HepG2 (cell line): Measurements from ENCODE around the gene IL18RAP. TPM values are rescaled to one million over a fixed set of nuclear protein-coding genes. Genes with fewer than 3 reads are reported as not detected.

ENCODE experiments used
- ATAC-seq: fragments of 200-7000 bp; cut with Tn5 transposase; 3 replicates; pipeline ENCODE4 v1.9.1; 2020; ENCODE audit warnings: mild to moderate bottlenecking, moderate library complexity
- BruUV-seq: library from RNA; stranded (reverse); fragments of 400-500 nt; replicated peaks from 2 replicates; lab custom pipeline; 2021; lab: Mats Ljungman, UMichigan
- CTCF ChIA-PET: fragments of 300-600 bp; formaldehyde crosslinking; extraction: SDS; loops from one replicate; lab custom pipeline; 2021; ENCODE audit warnings: low total read pairs, inconsistent platforms, low intra/inter-chr PET ratio; lab: Yijun Ruan, JAX
- POLR2A ChIA-PET: fragments of 350-600 bp; sonication (Branson Sonifier 250); formaldehyde crosslinking; loops from one replicate; lab custom pipeline; 2020; ENCODE audit warnings: antibody characterized with exemption, inconsistent platforms; lab: Yijun Ruan, JAX
- DNase-seq: peaks from one replicate; pipeline ENCODE4 v3.0.0-alpha.2; 2015; ENCODE audit warnings: low spot score
- FAIRE-seq: peaks from 3 replicates; lab custom pipeline; 2011; peaks lifted over from hg19 to GRCh38; lab: Jason Lieb, UNC
- H2AFZ ChIP-seq: one replicate; pipeline ENCODE4 v1.6.1; 2011; ENCODE audit warnings: low read length, inconsistent platforms
- H3K27ac ChIP-seq: fragments of 300-600 bp; 3 replicates; pipeline ENCODE4 v1.8.0; 2011; ENCODE audit warnings: mixed run types, mild to moderate bottlenecking, mixed read lengths, low read length, inconsistent platforms; ENCODE audit not compliant: insufficient read depth; ENCODE audit errors: extremely low read length
- H3K27me3 ChIP-seq, 2 experiments: fragments of 200-600 bp in 1 of 2; 2 replicates in 1 of 2; 3 replicates in 1 of 2; pipeline versions ENCODE4 v1.6.0 to v1.8.0; 2011; ENCODE audit warnings: low read length in 2 of 2, mild to moderate bottlenecking in 2 of 2, moderate library complexity in 2 of 2, inconsistent platforms in 1 of 2; ENCODE audit not compliant: insufficient read depth in 2 of 2, control insufficient read depth in 1 of 2
- H3K36me3 ChIP-seq, 2 experiments: fragments of 200-600 bp in 1 of 2; replicated peaks in 1 of 2; 2 replicates in 1 of 2; 3 replicates in 1 of 2; pipeline versions ENCODE4 v1.5.1 to v1.8.0; 2011; ENCODE audit warnings: low read length in 2 of 2, inconsistent platforms in 1 of 2; ENCODE audit not compliant: insufficient read depth in 2 of 2, control insufficient read depth in 1 of 2
- H3K4me1 ChIP-seq: 2 replicates; pipeline ENCODE4 v1.5.1; 2012; ENCODE audit warnings: low read length, inconsistent platforms; ENCODE audit not compliant: insufficient read depth
- H3K4me2 ChIP-seq: 2 replicates; pipeline ENCODE4 v1.6.0; 2011; ENCODE audit warnings: low read depth, low read length, inconsistent platforms
- H3K4me3 ChIP-seq, 3 experiments: fragments of 200-600 bp in 1 of 3; sonication (generic), shearing (Covaris generic) in 1 of 3; replicated peaks in 1 of 3; 2 replicates each; pipeline ENCODE4 v1.5.1; 2011 to 2016; ENCODE audit warnings: low read length in 3 of 3, inconsistent platforms in 2 of 3, low read depth in 2 of 3, mild to moderate bottlenecking in 2 of 3, control low read depth in 1 of 3, mixed read lengths in 1 of 3; ENCODE audit not compliant: insufficient read depth in 1 of 3
- H3K79me2 ChIP-seq: one replicate; pipeline ENCODE4 v1.6.1; 2011; ENCODE audit warnings: low read length, inconsistent platforms; ENCODE audit not compliant: insufficient read depth
- H3K9ac ChIP-seq: 2 replicates; pipeline ENCODE4 v1.6.0; 2011; ENCODE audit warnings: mild to moderate bottlenecking, low read depth, low read length, inconsistent platforms; ENCODE audit not compliant: insufficient read depth
- H3K9me3 ChIP-seq: 2 replicates; pipeline ENCODE4 v1.5.1; 2012; ENCODE audit warnings: mild to moderate bottlenecking, low read length
- H4K20me1 ChIP-seq: 2 replicates; pipeline ENCODE4 v1.6.0; 2011; ENCODE audit warnings: inconsistent platforms, mild to moderate bottlenecking, low read length, moderate library complexity; ENCODE audit not compliant: insufficient read depth
- BCL3 ChIP-seq: sonication (generic); formaldehyde crosslinking; IDR thresholded peaks from 2 replicates; pipeline ENCODE4 v1.5.1; 2020; ENCODE audit warnings: mild to moderate bottlenecking, missing genetic modification reagents, moderate library complexity
- FOXA1 ChIP-seq, 2 experiments: fragments of 450-650 bp in 1 of 2; sonication (generic) in 1 of 2; formaldehyde crosslinking in 1 of 2; IDR thresholded peaks; 2 replicates each; pipeline versions ENCODE4 v1.4.0 to v1.6.1; 2016 to 2020; ENCODE audit warnings: missing genetic modification reagents in 1 of 2
- LBX2 ChIP-seq: sonication (generic); formaldehyde crosslinking; IDR thresholded peaks from 2 replicates; pipeline ENCODE4 v1.5.0; 2020; ENCODE audit warnings: missing genetic modification reagents, mild to moderate bottlenecking, borderline replicate concordance
- MEF2D ChIP-seq: sonication (generic); formaldehyde crosslinking; IDR thresholded peaks from 2 replicates; pipeline ENCODE4 v1.5.1; 2020; ENCODE audit warnings: mild to moderate bottlenecking, missing genetic modification reagents
- ZFP41 ChIP-seq: sonication (generic); formaldehyde crosslinking; IDR thresholded peaks from 2 replicates; pipeline ENCODE4 v1.4.0; 2020; ENCODE audit warnings: mild to moderate bottlenecking, missing genetic modification reagents, borderline replicate concordance
- ZMYM3 ChIP-seq: sonication (generic); formaldehyde crosslinking; IDR thresholded peaks from 2 replicates; pipeline ENCODE4 v1.5.1; 2020; ENCODE audit warnings: mild to moderate bottlenecking, missing genetic modification reagents
- ZNF205 ChIP-seq: IDR thresholded peaks from 2 replicates; pipeline ENCODE4 v1.6.1; 2018; ENCODE audit warnings: missing biosample characterization, missing genetic modification reagents
- WGBS: methylation state at CpG from one replicate; pipeline ENCODE4 v1.1.6; 2017; ENCODE audit warnings: low lambda C conversion rate; 5-methylcytosine and 5-hydroxymethylcytosine counted together
- in situ Hi-C: cut with HindIII; loops from 2 replicates; pipeline ENCODE4 v1.10.0; 2017; ENCODE audit warnings: low pct_unique_long_range_greater_than_20kb; ENCODE audit not compliant: extremely low pct_ligation_motif_present
- intact Hi-C: fragments of 100-400 bp; cut with micrococcal nuclease; formaldehyde crosslinking; loops from one replicate; pipeline ENCODE4 v1.10.0; 2022; ENCODE audit not compliant: unreplicated experiment
- polyA plus RNA-seq, 8 experiments: library from polyadenylated mRNA; depleted of rRNA in 3 of 8; stranded (reverse) in 7 of 8; unstranded in 1 of 8; fragments of >200 nt; fragmentation: Illumina TruSeq in 4 of 8; extraction: Trizol in 4 of 8; gene quantifications; 2 replicates each; pipeline versions ENCODE4 v1.2.1 to v1.2.3, GENCODE V29; 2011 to 2016; ENCODE audit warnings: low read depth in 4 of 8, missing spikeins in 1 of 8, mixed read lengths in 1 of 8; ENCODE audit not compliant: insufficient read depth in 1 of 8
- total RNA-seq, 5 experiments: library from RNA; depleted of rRNA; stranded (reverse); fragments of >200 nt; fragmentation: Illumina TruSeq; extraction: Trizol; gene quantifications; 2 replicates each; pipeline ENCODE4 v1.2.3, GENCODE V29; 2016; ENCODE audit warnings: low read depth in 1 of 5

The IL18RAP gene
- total and polyA plus RNA-seq, 2 of the 13 experiments (the other 11 are each of a cell fraction or from before 2014, with no cell fraction given): 0.05 TPM; not detected in 1

- H3K4me2 ChIP-seq: no peak overlapping the region
- BruUV-seq: no TSS peak
- 0% methylated on average over 2 of the region's 2 CpGs for WGBS
- no peak overlapping the region for H3K9ac ChIP-seq
- ChIA-PET POLR2A (no interaction called here), CTCF (no interaction called here)
- no peak overlapping the region for H2AFZ ChIP-seq
- H3K27ac ChIP-seq: no peak overlapping the region
- in situ Hi-C loops: no loop called here
- no peak for TF ChIP-seq FOXA1 (IDR thresholded peaks at IDR 0.05)
- TF ChIP-seq FOXA1 (CRISPR knock-in tag; IDR thresholded peaks at IDR 0.05): no peak
- TF ChIP-seq ZNF205 (CRISPR knock-in tag): no peak
- no peak for TF ChIP-seq ZFP41 (CRISPR knock-in tag)
- no peak for TF ChIP-seq BCL3 (CRISPR knock-in tag)
- no peak for TF ChIP-seq ZMYM3
- no peak for TF ChIP-seq MEF2D (CRISPR knock-in tag)
- no peak for TF ChIP-seq LBX2 (CRISPR knock-in tag)
- no peaks in the 10 kb centered on the region for H3K4me1 ChIP-seq
- intact Hi-C loops: no loop called here
- H3K9me3 ChIP-seq: no peaks in the 10 kb centered on the region
- FAIRE-seq (no peak), DNase-seq (no peak), ATAC-seq (no peak)
- H3K36me3 ChIP-seq: no peaks in the 10 kb centered on the region
- H3K4me3 ChIP-seq: no peak overlapping the region
- H4K20me1 ChIP-seq: no peaks in the 10 kb centered on the region
- no peaks in the 10 kb centered on the region; a peak in 2 of 5 replicates for H3K27me3 ChIP-seq
- H3K79me2 ChIP-seq: no peaks in the 10 kb centered on the region
Measured at GRCh38 chr2:102432386-102432785, 9.4 kb downstream of the IL18RAP start.
